HG03139 (cell line): Measurements from ENCODE around the gene RCVRN.

ENCODE experiments used
- ATAC-seq: cut with Tn5 transposase; IDR thresholded peaks from one replicate; pipeline ENCODE4 v1.9.1; 2021; ENCODE audit not compliant: unreplicated experiment

RCVRN gene

GRCh38 chr17:9905078-9905415 lies at the start of gene RCVRN:
Gene RCVRN, minus strand, starts transcription at chr17:9905271. Its CDS starts 91 bp downstream, at chr17:9905180.
- no peak for ATAC-seq

- no peak for ATAC-seq
These were observed 48.4 kb upstream of the RCVRN start for GRCh38 chr17:9953492-9953891.

GRCh38 chr17:9951803-9952202 lies 46.7 kb upstream of the RCVRN start:
- no peak for ATAC-seq

GRCh38 chr17:9948928-9949327 lies 43.9 kb upstream of the RCVRN start:
- ATAC-seq, result no peak

- ATAC-seq, result no peak
These were observed 39.6 kb upstream of the RCVRN start for GRCh38 chr17:9944704-9945103.

GRCh38 chr17:9943343-9943742 lies 38.3 kb upstream of the RCVRN start:
- no peak for ATAC-seq

GRCh38 chr17:9942885-9943284 lies 37.8 kb upstream of the RCVRN start:
- ATAC-seq, result no peak

- no peak for ATAC-seq
These were observed 36.2 kb upstream of the RCVRN start for GRCh38 chr17:9941305-9941704.

GRCh38 chr17:9940841-9941240 lies 35.8 kb upstream of the RCVRN start:
- no peak for ATAC-seq

- ATAC-seq, result no peak
These were observed 33.7 kb upstream of the RCVRN start for GRCh38 chr17:9938764-9939163.

GRCh38 chr17:9937901-9938300 lies 32.8 kb upstream of the RCVRN start:
- ATAC-seq, result no peak

GRCh38 chr17:9937241-9937761 lies 32.2 kb upstream of the RCVRN start:
- no peak for ATAC-seq

GRCh38 chr17:9936095-9936494 lies 31.0 kb upstream of the RCVRN start:
- no peak for ATAC-seq

- no peak for ATAC-seq
These were observed 30.3 kb upstream of the RCVRN start for GRCh38 chr17:9935408-9935807.

GRCh38 chr17:9934331-9934730 lies 29.3 kb upstream of the RCVRN start:
- ATAC-seq, result no peak

- ATAC-seq, result no peak
These were observed 27.4 kb upstream of the RCVRN start for GRCh38 chr17:9932491-9932890.

GRCh38 chr17:9931144-9931741 lies 26.2 kb upstream of the RCVRN start:
- no peak for ATAC-seq

GRCh38 chr17:9929871-9930270 lies 24.8 kb upstream of the RCVRN start:
- ATAC-seq, result no peak

- no peak for ATAC-seq
These were observed 23.7 kb upstream of the RCVRN start for GRCh38 chr17:9928601-9929333.

- no peak for ATAC-seq
These were observed 21.2 kb upstream of the RCVRN start for GRCh38 chr17:9926150-9926804.

- ATAC-seq, result no peak
These were observed 20.4 kb upstream of the RCVRN start for GRCh38 chr17:9925457-9925856.

- peak; percentile 52 for ATAC-seq
These were observed 19.7 kb upstream of the RCVRN start for GRCh38 chr17:9924735-9925191.
